ENCODE results near the gene VWC2.

VWC2 gene

GRCh38 chr7:49773218-49773935 lies at the start of gene VWC2:
TSS of gene VWC2 (plus strand) at chr7:49773638. CDS start at chr7:49775436, 1,798 bp downstream.
- DNase-seq (ENCODE audit: low read depth), result no peak

- no peak for DNase-seq (ENCODE audit: low read depth)
These were observed 49.4 kb upstream of the VWC2 start for GRCh38 chr7:49724071-49724470.

- DNase-seq (ENCODE audit: low read depth), result no peak
These were observed 41.6 kb upstream of the VWC2 start for GRCh38 chr7:49731836-49732235.

GRCh38 chr7:49762666-49763065 lies 10.8 kb upstream of the VWC2 start:
- no peak for DNase-seq (ENCODE audit: low read depth)

- DNase-seq (ENCODE audit: low read depth), result no peak
These were observed 9.6 kb upstream of the VWC2 start for GRCh38 chr7:49763791-49764190.

GRCh38 chr7:49766966-49767365 lies 6.5 kb upstream of the VWC2 start:
- no peak for DNase-seq (ENCODE audit: low read depth)

GRCh38 chr7:49767719-49768118 lies 5.7 kb upstream of the VWC2 start:
- no peak for DNase-seq (ENCODE audit: low read depth)

GRCh38 chr7:49768254-49768653 lies 5.2 kb upstream of the VWC2 start:
- no peak for DNase-seq (ENCODE audit: low read depth)

- DNase-seq (ENCODE audit: low read depth), result no peak
These were observed 4.6 kb upstream of the VWC2 start for GRCh38 chr7:49768835-49769234.

GRCh38 chr7:49769285-49769857 lies 4.1 kb upstream of the VWC2 start:
- DNase-seq (ENCODE audit: low read depth), result no peak

- DNase-seq (ENCODE audit: low read depth), result no peak
These were observed 2.6 kb upstream of the VWC2 start for GRCh38 chr7:49770838-49771237.

- no peak for DNase-seq (ENCODE audit: low read depth)
These were observed 1.8 kb upstream of the VWC2 start for GRCh38 chr7:49771427-49772176.

- DNase-seq (ENCODE audit: low read depth), result no peak
These were observed 571 bp upstream of the VWC2 start for GRCh38 chr7:49772916-49773217.

- no peak for DNase-seq (ENCODE audit: low read depth)
These were observed 559 bp downstream of the VWC2 start for GRCh38 chr7:49773936-49774458.

- DNase-seq (ENCODE audit: low read depth), result no peak
These were observed 1.1 kb downstream of the VWC2 start for GRCh38 chr7:49774459-49775064.

- DNase-seq (ENCODE audit: low read depth), result no peak
These were observed 1.9 kb downstream of the VWC2 start for GRCh38 chr7:49775065-49775948.

- DNase-seq (ENCODE audit: low read depth), result no peak
These were observed 2.6 kb downstream of the VWC2 start for GRCh38 chr7:49775949-49776443.

GRCh38 chr7:49776994-49777393 lies 3.6 kb downstream of the VWC2 start:
- no peak for DNase-seq (ENCODE audit: low read depth)

- no peak for DNase-seq (ENCODE audit: low read depth)
These were observed 5.4 kb downstream of the VWC2 start for GRCh38 chr7:49778731-49779270.

GRCh38 chr7:49780953-49781352 lies 7.5 kb downstream of the VWC2 start:
- DNase-seq (ENCODE audit: low read depth), result no peak

GRCh38 chr7:49781996-49782395 lies 8.6 kb downstream of the VWC2 start:
- no peak for DNase-seq (ENCODE audit: low read depth)

All from EH (cell line).